Activated naive CD4-positive, alpha-beta T cell treated with anti-CD3 and anti-CD28 coated beads for 36 hours (primary cell): ENCODE results near the gene SSC4D. TPM values are rescaled to one million over a fixed set of nuclear protein-coding genes. Genes with fewer than 3 reads are reported as not detected.

Experiments used
- CTCF ChIA-PET: fragments of 350-600 bp; sonication (Branson Sonifier 250); formaldehyde crosslinking; loops from one replicate; lab custom pipeline; 2021; ENCODE audit warnings: antibody characterized with exemption; lab: Charles Lee
- DNase-seq: peaks from one replicate; pipeline ENCODE4 v3.0.0-alpha.2; 2020
- H3K27ac Mint-ChIP-seq: one replicate; pipeline ENCODE4 v1.8.0; 2021; ENCODE audit warnings: mild to moderate bottlenecking, mixed read lengths
- H3K27me3 Mint-ChIP-seq: one replicate; pipeline ENCODE4 v1.8.0; 2021; ENCODE audit warnings: low read depth, mixed read lengths
- H3K36me3 Mint-ChIP-seq: one replicate; pipeline ENCODE4 v1.8.0; 2021; ENCODE audit warnings: low read depth, mixed read lengths
- H3K4me1 Mint-ChIP-seq: one replicate; pipeline ENCODE4 v1.8.0; 2021; ENCODE audit warnings: low read depth, mixed read lengths
- H3K4me3 Mint-ChIP-seq: one replicate; pipeline ENCODE4 v1.8.0; 2021; ENCODE audit warnings: mild to moderate bottlenecking, moderate library complexity, mixed read lengths
- H3K9me3 Mint-ChIP-seq: one replicate; pipeline ENCODE4 v1.8.0; 2021; ENCODE audit warnings: mixed read lengths
- intact Hi-C: fragments of 100-400 bp; cut with micrococcal nuclease; formaldehyde crosslinking; loops from one replicate; pipeline ENCODE4 v1.15.1; 2023
- total RNA-seq, 2 experiments: library from RNA; stranded (reverse); gene quantifications; one replicate each; pipeline ENCODE4 v1.2.3, GENCODE V29; 2021

The SSC4D gene
- total RNA-seq, 2 experiments from 2014 or later = 0.57 to 0.62 TPM

GRCh38 chr7:76343931-76344321 lies 65.6 kb downstream of the SSC4D start:
- Mint-ChIP-seq H3K27me3 (no peaks in the 10 kb centered on the region), H3K36me3 (peaks cover 66% of the 10 kb centered on the region), H3K4me3 (no peak overlapping the region), H3K4me1 (peaks cover 81% of the 10 kb centered on the region), H3K9me3 (no peaks in the 10 kb centered on the region), H3K27ac (peak overlapping the region; percentile 48)
- intact Hi-C loops = loop anchor here (1.0 to 2.0 kb wide), 2 partner anchors 13 to 25 kb away; no protein-coding TSS in a partner anchor
- no peak for DNase-seq
- CTCF ChIA-PET = no interaction called here

GRCh38 chr7:76343294-76343930 lies 66.1 kb downstream of the SSC4D start:
- no peaks in the 10 kb centered on the region for H3K27me3 Mint-ChIP-seq
- CTCF ChIA-PET = no interaction called here
- no peaks in the 10 kb centered on the region for H3K9me3 Mint-ChIP-seq
- DNase-seq = peak; percentile 43
- peak overlapping the region; percentile 48 for H3K27ac Mint-ChIP-seq
- intact Hi-C loops = loop anchor here (1.0 to 2.0 kb wide), 2 partner anchors 14 to 25 kb away; no protein-coding TSS in a partner anchor
- H3K36me3 Mint-ChIP-seq = peaks cover 68% of the 10 kb centered on the region
- H3K4me3 Mint-ChIP-seq = no peak overlapping the region
- peaks cover 82% of the 10 kb centered on the region for H3K4me1 Mint-ChIP-seq

- no peaks in the 10 kb centered on the region for H3K9me3 Mint-ChIP-seq
- no peak for DNase-seq
- H3K4me1 Mint-ChIP-seq = peaks cover 81% of the 10 kb centered on the region
- no peaks in the 10 kb centered on the region for H3K27me3 Mint-ChIP-seq
- H3K4me3 Mint-ChIP-seq = no peak overlapping the region
- intact Hi-C loops = loop anchor here (2.0 kb wide), 1 partner anchor 23 kb away; no protein-coding TSS in a partner anchor
- CTCF ChIA-PET = no interaction called here
- H3K36me3 Mint-ChIP-seq = peaks cover 57% of the 10 kb centered on the region
- no peak overlapping the region for H3K27ac Mint-ChIP-seq
These were observed 67.3 kb downstream of the SSC4D start for GRCh38 chr7:76342222-76342621.

GRCh38 chr7:76340617-76341131 lies 68.8 kb downstream of the SSC4D start:
- H3K36me3 Mint-ChIP-seq = peaks cover 44% of the 10 kb centered on the region
- no peak overlapping the region for H3K4me3 Mint-ChIP-seq
- CTCF ChIA-PET = no interaction called here

More at GRCh38 chr7:76340617-76341131, 68.8 kb downstream of the SSC4D start:
- DNase-seq = no peak
- intact Hi-C loops = no loop called here
- Mint-ChIP-seq H3K9me3 (no peaks in the 10 kb centered on the region), H3K27ac (peak overlapping the region; percentile 61), H3K27me3 (no peaks in the 10 kb centered on the region), H3K4me1 (peaks cover 77% of the 10 kb centered on the region)

Other genes with a start within 250 kb of the SSC4D start
- gene SRRM3, start 207.8 kb downstream of the SSC4D start, total RNA-seq = not detected
- 100 to 1,000 TPM; 106 to 115 TPM for gene HSPB1, start 107.0 kb downstream of the SSC4D start, total RNA-seq
- gene YWHAG, start 50.7 kb downstream of the SSC4D start, total RNA-seq = 10 to 100 TPM; 95.3 to 96.9 TPM
- 10 to 100 TPM; 26.6 to 32.6 TPM for gene ZP3, start 15.3 kb upstream of the SSC4D start, total RNA-seq
- 10 to 100 TPM; 17.9 to 22.0 TPM for gene DTX2, start 52.0 kb upstream of the SSC4D start, total RNA-seq
- under 1 TPM in 1 of 2 experiments, not detected in 1; 0.52 TPM for gene UPK3B, start 100.9 kb upstream of the SSC4D start, total RNA-seq
- gene SPDYE16, start 133.6 kb upstream of the SSC4D start, total RNA-seq = under 1 TPM in 1 of 2 experiments, not detected in 1; 0.12 TPM
- gene POMZP3, start 217.6 kb upstream of the SSC4D start, total RNA-seq = 10 to 100 TPM; 34.4 to 38.7 TPM